HUES6 (cell line): ENCODE results near the gene ELOA2.
"Not testable (repeated sequence)": the region's sequence is repeated elsewhere in the genome, so short reads cannot be mapped to it uniquely, and the experiment has no call there.

ENCODE experiments used
- H3K27ac ChIP-seq: 2 replicates; pipeline ENCODE4 v1.7.0; 2013; ENCODE audit warnings: low read depth, mild to moderate bottlenecking, low read length, inconsistent platforms
- H3K27me3 ChIP-seq: 2 replicates; pipeline ENCODE4 v1.6.1; 2013; ENCODE audit warnings: low read length; ENCODE audit not compliant: control insufficient read depth, insufficient read depth
- H3K36me3 ChIP-seq: 2 replicates; pipeline ENCODE4 v1.6.1; 2013; ENCODE audit warnings: low read length; ENCODE audit not compliant: control insufficient read depth, insufficient read depth
- H3K4me1 ChIP-seq: 2 replicates; pipeline ENCODE4 v1.6.1; 2013; ENCODE audit warnings: low read length; ENCODE audit not compliant: control insufficient read depth, insufficient read depth
- H3K4me3 ChIP-seq: 2 replicates; pipeline ENCODE4 v1.5.1; 2013; ENCODE audit warnings: low read depth, low read length
- H3K9ac ChIP-seq: one replicate; pipeline ENCODE4 v1.6.1; 2013; ENCODE audit warnings: mild to moderate bottlenecking, low read length
- H3K9me3 ChIP-seq: 2 replicates; pipeline ENCODE4 v1.6.1; 2013; ENCODE audit warnings: low read depth, low read length; ENCODE audit not compliant: control insufficient read depth, insufficient read depth

The ELOA2 gene

GRCh38 chr18:47036927-47037578 lies 1.6 kb upstream of the ELOA2 start:
- Histone ChIP-seq H3K27ac (no peak overlapping the region), H3K4me1 (no peaks in the 10 kb centered on the region), H3K36me3 (no peaks in the 10 kb centered on the region), H3K27me3 (no peaks in the 10 kb centered on the region), H3K9ac (no peak overlapping the region), H3K4me3 (no peak overlapping the region), H3K9me3 (no peaks in the 10 kb centered on the region)

- Histone ChIP-seq H3K4me3 (no peak overlapping the region), H3K9ac (no peak overlapping the region), H3K27ac (no peak overlapping the region), H3K4me1 (no peaks in the 10 kb centered on the region), H3K9me3 (no peaks in the 10 kb centered on the region), H3K27me3 (no peaks in the 10 kb centered on the region), H3K36me3 (no peaks in the 10 kb centered on the region)
Measured at GRCh38 chr18:47036298-47036874, 965 bp upstream of the ELOA2 start.

GRCh38 chr18:47034591-47034990 lies 830 bp downstream of the ELOA2 start:
- not testable (repeated sequence) for H3K4me1 ChIP-seq, H3K4me3 ChIP-seq, H3K27ac ChIP-seq, H3K9me3 ChIP-seq, H3K27me3 ChIP-seq, H3K9ac ChIP-seq, H3K36me3 ChIP-seq

GRCh38 chr18:47032945-47033344 lies 2.5 kb downstream of the ELOA2 start:
- no peaks in the 10 kb centered on the region for H3K4me1 ChIP-seq
- H3K27ac ChIP-seq = no peak overlapping the region
- no peak overlapping the region for H3K4me3 ChIP-seq
- no peaks in the 10 kb centered on the region for H3K9me3 ChIP-seq
- no peaks in the 10 kb centered on the region for H3K36me3 ChIP-seq
- H3K27me3 ChIP-seq = no peaks in the 10 kb centered on the region
- H3K9ac ChIP-seq = no peak overlapping the region

- not testable (repeated sequence) for H3K27me3 ChIP-seq, H3K4me3 ChIP-seq, H3K9ac ChIP-seq, H3K4me1 ChIP-seq, H3K27ac ChIP-seq, H3K36me3 ChIP-seq, H3K9me3 ChIP-seq
Measured at GRCh38 chr18:47030887-47031286, 4.5 kb downstream of the ELOA2 start.

GRCh38 chr18:47029684-47030353 lies 5.6 kb downstream of the ELOA2 start:
- H3K9me3 ChIP-seq, H3K36me3 ChIP-seq, H3K4me3 ChIP-seq, H3K27ac ChIP-seq, H3K9ac ChIP-seq, H3K4me1 ChIP-seq, H3K27me3 ChIP-seq: not testable (repeated sequence)

- not testable (repeated sequence) for H3K9me3 ChIP-seq, H3K4me3 ChIP-seq, H3K27me3 ChIP-seq, H3K36me3 ChIP-seq, H3K4me1 ChIP-seq, H3K27ac ChIP-seq, H3K9ac ChIP-seq
Measured at GRCh38 chr18:47028738-47029137, 6.7 kb downstream of the ELOA2 start.

- H3K36me3 ChIP-seq, H3K9ac ChIP-seq, H3K4me3 ChIP-seq, H3K27ac ChIP-seq, H3K9me3 ChIP-seq, H3K4me1 ChIP-seq, H3K27me3 ChIP-seq: not testable (repeated sequence)
Measured at GRCh38 chr18:47025557-47026174, 9.8 kb downstream of the ELOA2 start.

- H3K9me3 ChIP-seq, H3K27ac ChIP-seq, H3K4me1 ChIP-seq, H3K36me3 ChIP-seq, H3K9ac ChIP-seq, H3K4me3 ChIP-seq, H3K27me3 ChIP-seq: not testable (repeated sequence)
Measured at GRCh38 chr18:47023769-47024465, 11.5 kb downstream of the ELOA2 start.

- H3K36me3 ChIP-seq, H3K4me3 ChIP-seq, H3K9me3 ChIP-seq, H3K9ac ChIP-seq, H3K27ac ChIP-seq, H3K4me1 ChIP-seq, H3K27me3 ChIP-seq: not testable (repeated sequence)
Measured at GRCh38 chr18:47022821-47023220, 12.6 kb downstream of the ELOA2 start.

GRCh38 chr18:47020757-47021156 lies 14.7 kb downstream of the ELOA2 start:
- H3K27ac ChIP-seq, H3K9me3 ChIP-seq, H3K27me3 ChIP-seq, H3K36me3 ChIP-seq, H3K4me3 ChIP-seq, H3K9ac ChIP-seq, H3K4me1 ChIP-seq: not testable (repeated sequence)
